DOHH2 (cell line): ENCODE results near the gene SH3RF2.

Source experiments
- H3F3A ChIP-seq: fragments of 200-600 bp; sonication (generic), shearing (Covaris generic); 2 replicates; pipeline ENCODE4 v1.6.0; 2016; ENCODE audit warnings: antibody characterized with exemption, mild to moderate bottlenecking; ENCODE audit not compliant: control insufficient read depth, insufficient read depth
- H3K27ac ChIP-seq: fragments of 200-600 bp; sonication (generic); 2 replicates; pipeline ENCODE4 v1.5.1; 2014; ENCODE audit warnings: low read depth, mild to moderate bottlenecking, low read length, moderate library complexity
- H3K27me3 ChIP-seq: fragments of 200-600 bp; sonication (generic); 2 replicates; pipeline ENCODE4 v1.6.1; 2014; ENCODE audit warnings: mild to moderate bottlenecking, low read length, mixed read lengths; ENCODE audit not compliant: control insufficient read depth
- H3K36me3 ChIP-seq: fragments of 200-600 bp; sonication (generic); 2 replicates; pipeline ENCODE4 v1.6.1; 2014; ENCODE audit warnings: mild to moderate bottlenecking, low read length, moderate library complexity, mixed read lengths; ENCODE audit not compliant: control insufficient read depth
- H3K4me1 ChIP-seq: fragments of 200-600 bp; sonication (generic); 2 replicates; pipeline ENCODE4 v1.6.1; 2014; ENCODE audit warnings: mild to moderate bottlenecking, low read length, mixed read lengths; ENCODE audit not compliant: control insufficient read depth
- H3K4me2 ChIP-seq: fragments of 200-600 bp; sonication (generic); 2 replicates; pipeline ENCODE4 v1.6.0; 2014; ENCODE audit warnings: mild to moderate bottlenecking, low read length, moderate library complexity
- H3K4me3 ChIP-seq: fragments of 200-600 bp; sonication (generic); 2 replicates; pipeline ENCODE4 v1.5.1; 2014; ENCODE audit warnings: mild to moderate bottlenecking, low read length, mixed read lengths
- H3K79me2 ChIP-seq: fragments of 200-600 bp; sonication (generic); 2 replicates; pipeline ENCODE4 v1.6.1; 2014; ENCODE audit warnings: mild to moderate bottlenecking, low read length, mixed read lengths; ENCODE audit not compliant: control insufficient read depth
- H3K9me2 ChIP-seq: fragments of 200-600 bp; sonication (generic); replicated peaks from 2 replicates; pipeline ENCODE4 v1.6.1; 2014; ENCODE audit warnings: mild to moderate bottlenecking, low read length, mixed read lengths; ENCODE audit not compliant: control insufficient read depth
- H3K9me3 ChIP-seq: fragments of 200-600 bp; sonication (generic); 2 replicates; pipeline ENCODE4 v1.6.1; 2014; ENCODE audit warnings: antibody characterized with exemption, low read length, mixed read lengths; ENCODE audit not compliant: control insufficient read depth, insufficient read depth
- H4K20me1 ChIP-seq: fragments of 200-600 bp; sonication (generic); 2 replicates; pipeline ENCODE4 v1.6.0; 2014; ENCODE audit warnings: low read depth, mild to moderate bottlenecking, antibody characterized with exemption, low read length, moderate library complexity; ENCODE audit not compliant: control insufficient read depth, insufficient read depth
- CTCF ChIP-seq: fragments of 200-600 bp; sonication (generic); IDR thresholded peaks from one replicate; pipeline ENCODE4 v1.5.1; 2014; ENCODE audit warnings: antibody characterized with exemption, mild to moderate bottlenecking, low read depth, low read length; ENCODE audit not compliant: poor library complexity, severe bottlenecking
- EZH2phosphoT487 ChIP-seq: fragments of 200-600 bp; sonication (generic); IDR thresholded peaks from 2 replicates; pipeline ENCODE4 v1.6.1; 2017; ENCODE audit warnings: borderline replicate concordance, mild to moderate bottlenecking, antibody characterized with exemption, low read length, moderate library complexity, mixed read lengths

Gene SH3RF2

GRCh38 chr5:145980718-145981117 is 44.3 kb downstream of the SH3RF2 start:
- no peaks in the 10 kb centered on the region for H3K4me1 ChIP-seq
- no peak overlapping the region for H3K4me2 ChIP-seq
- TF ChIP-seq EZH2phosphoT487 (no peak), CTCF (no peak)
- no peaks in the 10 kb centered on the region for H3K79me2 ChIP-seq
- H4K20me1 ChIP-seq, result no peaks in the 10 kb centered on the region
- H3K27me3 ChIP-seq, result no peaks in the 10 kb centered on the region; the same call in 1 of the 2 replicates
- H3K4me3 ChIP-seq, result no peak overlapping the region
- H3K27ac ChIP-seq, result no peak overlapping the region
- no peaks in the 10 kb centered on the region for H3K36me3 ChIP-seq
- H3K9me3 ChIP-seq, result no peaks in the 10 kb centered on the region
- H3K9me2 ChIP-seq, result no peaks in the 10 kb centered on the region
- no peaks in the 10 kb centered on the region for H3F3A ChIP-seq

GRCh38 chr5:145981589-145982571 is 45.5 kb downstream of the SH3RF2 start:
- TF ChIP-seq EZH2phosphoT487 (no peak), CTCF (no peak)
- H3K27ac ChIP-seq, result no peak overlapping the region
- H3K4me2 ChIP-seq, result no peak overlapping the region
- no peaks in the 10 kb centered on the region for H3K36me3 ChIP-seq
- H3K9me3 ChIP-seq, result no peaks in the 10 kb centered on the region
- H3K27me3 ChIP-seq, result no peaks in the 10 kb centered on the region; the same call in 1 of the 2 replicates
- H3K4me1 ChIP-seq, result no peaks in the 10 kb centered on the region
- H3K79me2 ChIP-seq, result no peaks in the 10 kb centered on the region
- H3F3A ChIP-seq, result no peaks in the 10 kb centered on the region
- no peaks in the 10 kb centered on the region for H3K9me2 ChIP-seq
- no peaks in the 10 kb centered on the region for H4K20me1 ChIP-seq
- H3K4me3 ChIP-seq, result no peak overlapping the region

GRCh38 chr5:145982572-145983318 is 46.4 kb downstream of the SH3RF2 start:
- no peak for TF ChIP-seq EZH2phosphoT487
- no peak for TF ChIP-seq CTCF
- H3K4me2 ChIP-seq, result no peak overlapping the region
- H3K27ac ChIP-seq, result no peak overlapping the region
- H3K36me3 ChIP-seq, result no peaks in the 10 kb centered on the region
- H4K20me1 ChIP-seq, result no peaks in the 10 kb centered on the region
- no peaks in the 10 kb centered on the region for H3K9me3 ChIP-seq
- no peaks in the 10 kb centered on the region for H3K4me1 ChIP-seq
- H3K4me3 ChIP-seq, result no peak overlapping the region
- no peaks in the 10 kb centered on the region for H3K9me2 ChIP-seq
- no peaks in the 10 kb centered on the region for H3F3A ChIP-seq
- H3K27me3 ChIP-seq, result no peaks in the 10 kb centered on the region; the same call in 1 of the 2 replicates
- H3K79me2 ChIP-seq, result no peaks in the 10 kb centered on the region
